Myocyte (in vitro differentiated cells): ENCODE data around the gene PHF19. TPM values are rescaled to one million over a fixed set of nuclear protein-coding genes. Genes with fewer than 3 reads are reported as not detected.
A peak's percentile ranks its signal among the peaks of the same experiment; 100 is the strongest.

Experiments
- DNase-seq: peaks from one replicate; pipeline ENCODE4 v3.0.0-alpha.2; 2012; ENCODE audit warnings: low read depth
- polyA plus RNA-seq: library from polyadenylated mRNA; unstranded; fragments of >200 nt; gene quantifications from one replicate; pipeline ENCODE4 v1.2.1, GENCODE V29; 2012; ENCODE audit warnings: missing spikeins
- total RNA-seq: library from RNA; depleted of rRNA; stranded (reverse); fragments of >200 nt; gene quantifications from 2 replicates; pipeline ENCODE4 v1.2.3, GENCODE V29; 2014

Gene PHF19
- 13.3 and 15.3 TPM in 2 replicates for total RNA-seq
- polyA plus RNA-seq = 9.6 TPM

DNA sequence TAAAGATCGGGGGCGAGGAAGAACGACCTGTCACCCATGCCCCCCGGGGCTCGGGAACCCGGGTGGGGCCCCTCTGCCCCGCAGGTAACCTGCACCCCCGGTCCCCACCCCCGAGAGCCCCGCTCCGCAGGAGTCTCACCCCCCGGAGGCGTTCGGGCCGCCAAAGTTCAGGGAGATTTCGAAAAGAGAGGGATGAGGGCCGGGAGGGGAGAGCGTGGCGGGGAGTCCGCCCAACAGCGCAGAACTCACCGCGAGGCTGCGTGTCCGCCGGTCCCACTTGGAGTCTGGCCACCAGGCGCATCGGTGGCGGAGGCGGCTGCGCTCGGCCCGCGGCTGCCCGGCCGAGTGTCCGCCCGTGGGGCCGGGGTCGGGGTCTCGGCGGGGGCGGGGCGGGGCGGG is at the start of gene PHF19:
PHF19 (minus strand) TSS at position 347 of the 399 bp plus-strand sequence. CDS start 2,447 bp downstream, outside the sequence.
- no peak for DNase-seq

DNA sequence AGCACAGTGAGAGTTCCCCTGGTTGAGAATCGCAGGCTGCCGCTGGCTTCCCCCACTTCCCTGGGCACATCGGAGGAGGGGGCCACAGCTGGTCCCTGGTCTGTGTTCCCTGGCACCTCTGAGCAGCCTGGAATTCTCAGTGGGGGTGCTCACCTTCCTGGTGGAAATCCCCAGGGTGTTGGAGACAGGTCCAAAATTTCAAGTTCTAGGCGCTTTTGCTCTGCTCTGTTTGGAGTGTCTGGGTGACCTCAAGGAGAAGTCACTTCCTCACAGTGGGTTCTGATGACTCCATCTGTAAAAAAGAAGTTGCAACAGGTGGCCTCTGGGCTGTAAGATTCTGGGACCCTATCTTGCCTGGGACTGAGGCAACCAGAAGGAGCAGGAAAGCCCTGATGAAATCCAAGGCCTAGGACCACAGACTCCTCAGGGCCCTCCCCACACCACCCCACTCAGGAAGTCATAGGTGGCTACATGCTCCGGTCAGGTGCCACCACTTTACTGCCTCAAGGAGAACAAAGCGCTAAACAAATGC is 49.5 kb upstream of the PHF19 start, which contains the start of gene TRAF1:
TRAF1 (minus strand) TSS at position 400 of the 532 bp plus-strand sequence. CDS start 721 bp downstream, outside the sequence.
- DNase-seq = no peak

DNA sequence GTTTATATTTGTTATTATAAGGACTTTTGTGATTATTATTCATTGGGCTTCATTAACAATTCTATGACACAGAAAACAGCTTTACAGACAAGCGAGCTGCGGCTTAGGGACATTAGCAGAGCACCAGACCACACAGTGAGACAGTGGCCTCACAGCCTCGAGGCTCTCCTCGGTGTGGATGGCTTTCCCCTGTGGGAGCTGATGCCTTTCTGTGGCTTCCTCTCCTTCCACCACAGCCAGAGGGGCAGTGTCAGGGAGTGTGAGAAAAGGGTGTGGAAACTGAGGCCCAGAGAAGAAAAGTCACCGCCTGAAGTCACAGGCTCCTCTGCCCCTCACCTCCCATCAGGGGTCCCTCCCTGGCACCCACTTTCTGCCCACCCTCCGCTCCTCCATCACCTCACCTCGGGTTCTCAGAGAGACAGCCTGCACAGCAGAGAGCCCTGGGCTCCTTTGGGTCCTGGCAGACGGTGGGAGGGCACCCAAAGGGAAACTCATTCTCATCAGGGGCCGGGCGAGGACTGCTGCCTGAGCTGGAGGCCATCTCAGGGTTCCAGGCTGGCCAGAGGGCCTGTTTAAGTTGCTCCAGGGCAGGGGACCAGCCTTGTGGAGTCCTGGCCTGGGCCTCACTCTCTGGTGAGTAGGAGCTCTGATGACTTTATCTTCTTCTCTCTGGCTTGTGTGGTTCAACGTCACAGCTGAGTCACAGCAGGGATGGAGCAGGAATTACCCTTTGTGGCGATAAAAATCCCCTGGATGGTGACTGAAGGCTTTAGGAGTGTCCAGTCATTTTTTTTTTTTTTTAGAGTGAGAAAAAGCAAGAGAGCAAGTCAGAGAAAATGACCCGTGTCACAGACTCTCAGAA is 48.8 kb upstream of the PHF19 start:
- peak; percentile 71 for DNase-seq

- no peak for DNase-seq
Observed at GRCh38 chr9:120924698-120925534, 47.9 kb upstream of the PHF19 start.

GRCh38 chr9:120923620-120924328 is 46.8 kb upstream of the PHF19 start:
- no peak for DNase-seq

- no peak for DNase-seq
Observed at GRCh38 chr9:120922404-120923195, 45.6 kb upstream of the PHF19 start.

DNA sequence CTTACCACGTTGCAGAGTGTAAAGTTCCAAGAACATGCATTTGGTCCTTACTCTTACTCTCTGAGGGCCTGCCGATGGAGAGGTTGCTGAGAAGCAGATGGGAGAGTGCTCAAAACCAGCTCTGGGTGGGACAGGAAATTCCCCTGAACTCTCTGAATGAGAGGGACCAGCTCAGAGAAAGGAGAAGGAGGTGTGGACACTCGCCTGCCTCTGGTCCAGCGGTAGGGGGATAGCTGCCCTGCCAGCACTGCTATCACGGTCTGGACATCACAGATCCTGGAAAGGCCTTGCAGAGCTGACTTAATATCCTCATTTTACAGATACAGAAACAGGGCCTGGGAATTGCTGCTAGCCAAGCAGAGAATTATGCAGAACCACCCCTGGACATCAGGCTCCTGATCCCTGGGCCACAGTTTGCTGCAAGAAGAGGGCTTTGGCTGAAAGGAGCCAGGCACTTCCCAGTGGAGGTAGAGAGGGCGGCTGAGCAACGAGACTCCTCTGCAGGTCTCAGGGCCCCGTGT is 44.7 kb upstream of the PHF19 start:
- no peak for DNase-seq

- no peak for DNase-seq
Observed at GRCh38 chr9:120920806-120921178, 43.8 kb upstream of the PHF19 start.

GRCh38 chr9:120919843-120920805 is 43.1 kb upstream of the PHF19 start:
- DNase-seq = no peak

- DNase-seq = no peak
Observed at GRCh38 chr9:120918931-120919842, 42.2 kb upstream of the PHF19 start.

- DNase-seq = no peak
Observed at GRCh38 chr9:120917929-120918762, 41.2 kb upstream of the PHF19 start.

GRCh38 chr9:120916991-120917880 is 40.2 kb upstream of the PHF19 start:
- no peak for DNase-seq

GRCh38 chr9:120916588-120916987 is 39.6 kb upstream of the PHF19 start:
- peak; percentile 50 for DNase-seq

DNA sequence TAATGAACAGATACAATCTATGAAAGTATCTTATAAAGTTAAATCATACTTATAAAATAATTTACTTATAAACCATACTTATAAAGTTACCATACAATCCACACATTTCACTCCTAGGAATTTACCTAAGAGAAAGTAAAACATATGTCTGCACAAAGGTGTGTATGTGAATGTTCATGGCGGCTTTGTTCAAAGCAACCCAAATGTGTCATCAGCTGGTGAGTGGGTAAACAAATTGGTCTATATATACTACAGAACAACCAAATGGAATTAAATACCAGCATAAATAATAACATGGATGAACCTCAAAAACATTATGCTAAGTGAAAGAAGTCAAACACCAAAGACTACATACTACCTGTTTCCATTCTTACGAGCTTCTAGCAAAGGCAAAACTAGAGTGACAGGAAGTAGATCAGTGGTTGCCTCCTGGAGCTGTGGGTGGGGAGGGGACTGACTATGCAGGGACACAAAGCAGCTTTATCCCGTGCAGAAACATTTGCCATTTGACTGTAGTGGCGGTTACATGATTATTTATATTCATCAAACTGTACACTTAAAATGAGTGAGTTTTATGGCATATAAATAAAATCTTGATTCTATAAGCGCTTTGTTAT is 39.0 kb upstream of the PHF19 start:
- DNase-seq = no peak

- no peak for DNase-seq
Observed at GRCh38 chr9:120914953-120915352, 38.0 kb upstream of the PHF19 start.
